Chondrocyte (in vitro differentiated cells): Measurements from ENCODE around the gene RIMS4. TPM values are rescaled to one million over a fixed set of nuclear protein-coding genes. Genes with fewer than 3 reads are reported as not detected.

Source experiments
- DNase-seq: peaks from one replicate; pipeline ENCODE4 v3.0.0; 2021; ENCODE audit warnings: mixed read lengths, low spot score
- H3K27ac Mint-ChIP-seq: one replicate; pipeline ENCODE4 v1.8.0; 2021; ENCODE audit warnings: mild to moderate bottlenecking, moderate library complexity, mixed read lengths; ENCODE audit not compliant: unreplicated experiment
- H3K27me3 Mint-ChIP-seq: 2 replicates; pipeline ENCODE4 v1.8.0; 2021; ENCODE audit warnings: low read depth, mixed read lengths
- H3K36me3 Mint-ChIP-seq: 2 replicates; pipeline ENCODE4 v1.8.0; 2021; ENCODE audit warnings: low read depth, mixed read lengths
- H3K4me1 Mint-ChIP-seq: 2 replicates; pipeline ENCODE4 v1.8.0; 2021; ENCODE audit warnings: low read depth, mild to moderate bottlenecking, mixed read lengths
- H3K4me3 Mint-ChIP-seq: one replicate; pipeline ENCODE4 v1.8.0; 2021; ENCODE audit warnings: mild to moderate bottlenecking, moderate library complexity, mixed read lengths; ENCODE audit not compliant: unreplicated experiment
- H3K9me3 Mint-ChIP-seq: 2 replicates; pipeline ENCODE4 v1.8.0; 2021; ENCODE audit warnings: low read depth, mixed read lengths
- total RNA-seq: library from RNA; stranded (reverse); gene quantifications from 3 replicates; pipeline ENCODE4 v1.2.1, GENCODE V29; 2021
- TF ChIP-seq, protein P1 (sequence below): fragments of 200-600 bp; sonication (generic); IDR thresholded peaks from 2 replicates; pipeline ENCODE4 v1.5.0; 2021; ENCODE audit warnings: antibody characterized with exemption, mild to moderate bottlenecking, moderate library complexity

RIMS4 gene
- total RNA-seq, 1 donor from 2014 or later: 2.1 TPM

GRCh38 chr20:44725837-44726236 lies 84.5 kb downstream of the RIMS4 start:
- Mint-ChIP-seq H3K27me3 (no peaks in the 10 kb centered on the region), H3K9me3 (no peaks in the 10 kb centered on the region), H3K36me3 (no peaks in the 10 kb centered on the region), H3K27ac (no peak overlapping the region), H3K4me1 (peaks cover 47% of the 10 kb centered on the region), H3K4me3 (no peak overlapping the region)
- TF ChIP-seq, protein P1, sequence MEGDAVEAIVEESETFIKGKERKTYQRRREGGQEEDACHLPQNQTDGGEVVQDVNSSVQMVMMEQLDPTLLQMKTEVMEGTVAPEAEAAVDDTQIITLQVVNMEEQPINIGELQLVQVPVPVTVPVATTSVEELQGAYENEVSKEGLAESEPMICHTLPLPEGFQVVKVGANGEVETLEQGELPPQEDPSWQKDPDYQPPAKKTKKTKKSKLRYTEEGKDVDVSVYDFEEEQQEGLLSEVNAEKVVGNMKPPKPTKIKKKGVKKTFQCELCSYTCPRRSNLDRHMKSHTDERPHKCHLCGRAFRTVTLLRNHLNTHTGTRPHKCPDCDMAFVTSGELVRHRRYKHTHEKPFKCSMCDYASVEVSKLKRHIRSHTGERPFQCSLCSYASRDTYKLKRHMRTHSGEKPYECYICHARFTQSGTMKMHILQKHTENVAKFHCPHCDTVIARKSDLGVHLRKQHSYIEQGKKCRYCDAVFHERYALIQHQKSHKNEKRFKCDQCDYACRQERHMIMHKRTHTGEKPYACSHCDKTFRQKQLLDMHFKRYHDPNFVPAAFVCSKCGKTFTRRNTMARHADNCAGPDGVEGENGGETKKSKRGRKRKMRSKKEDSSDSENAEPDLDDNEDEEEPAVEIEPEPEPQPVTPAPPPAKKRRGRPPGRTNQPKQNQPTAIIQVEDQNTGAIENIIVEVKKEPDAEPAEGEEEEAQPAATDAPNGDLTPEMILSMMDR: no peak
- peak; percentile 6 for DNase-seq

DNA sequence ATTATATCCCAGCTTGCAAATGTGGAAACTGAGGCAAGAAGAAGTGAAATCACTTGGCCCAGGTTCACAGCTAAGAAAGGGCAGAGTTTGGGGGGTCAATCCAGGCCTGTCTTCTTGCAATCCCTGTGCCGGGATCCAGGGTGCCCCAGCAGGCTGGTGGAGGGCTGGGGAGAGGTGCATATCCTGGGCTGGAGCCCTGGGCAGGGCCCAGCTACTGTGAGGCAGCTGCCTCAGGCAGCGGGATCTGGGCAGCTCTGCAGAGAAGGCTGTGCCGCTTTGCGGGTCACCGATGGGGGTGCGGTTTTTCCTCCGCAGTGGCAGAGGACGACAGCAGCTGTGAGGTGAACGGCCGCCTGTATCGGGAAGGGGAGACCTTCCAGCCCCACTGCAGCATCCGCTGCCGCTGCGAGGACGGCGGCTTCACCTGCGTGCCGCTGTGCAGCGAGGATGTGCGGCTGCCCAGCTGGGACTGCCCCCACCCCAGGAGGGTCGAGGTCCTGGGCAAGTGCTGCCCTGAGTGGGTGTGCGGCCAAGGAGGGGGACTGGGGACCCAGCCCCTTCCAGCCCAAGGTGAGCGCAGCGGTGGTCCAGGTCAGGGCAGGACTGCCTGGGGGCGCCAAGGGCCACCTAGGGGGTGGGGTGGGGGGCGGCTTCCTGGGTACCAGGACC lies 85.8 kb downstream of the RIMS4 start:
- Mint-ChIP-seq H3K27me3 (no peaks in the 10 kb centered on the region), H3K4me3 (no peak overlapping the region), H3K27ac (no peak overlapping the region), H3K9me3 (no peaks in the 10 kb centered on the region), H3K4me1 (peaks cover 44% of the 10 kb centered on the region), H3K36me3 (no peaks in the 10 kb centered on the region)
- TF ChIP-seq, protein P1: no peak
- DNase-seq: no peak

GRCh38 chr20:44723798-44724362 lies 86.5 kb downstream of the RIMS4 start:
- H3K27ac Mint-ChIP-seq: no peak overlapping the region
- no peak for DNase-seq
- H3K36me3 Mint-ChIP-seq: no peaks in the 10 kb centered on the region
- TF ChIP-seq, protein P1: no peak
- H3K4me3 Mint-ChIP-seq: no peak overlapping the region
- peaks cover 37% of the 10 kb centered on the region for H3K4me1 Mint-ChIP-seq
- no peaks in the 10 kb centered on the region for H3K9me3 Mint-ChIP-seq
- no peaks in the 10 kb centered on the region for H3K27me3 Mint-ChIP-seq

- no peaks in the 10 kb centered on the region for H3K27me3 Mint-ChIP-seq
- no peak overlapping the region for H3K4me3 Mint-ChIP-seq
- DNase-seq: peak; percentile 35
- no peaks in the 10 kb centered on the region for H3K36me3 Mint-ChIP-seq
- H3K4me1 Mint-ChIP-seq: peaks cover 32% of the 10 kb centered on the region
- H3K27ac Mint-ChIP-seq: no peak overlapping the region
- H3K9me3 Mint-ChIP-seq: no peaks in the 10 kb centered on the region
- TF ChIP-seq, protein P1: no peak
Observed at GRCh38 chr20:44723391-44723790, 87.0 kb downstream of the RIMS4 start.

- H3K27me3 Mint-ChIP-seq: no peaks in the 10 kb centered on the region
- H3K4me1 Mint-ChIP-seq: peaks cover 28% of the 10 kb centered on the region
- no peaks in the 10 kb centered on the region for H3K9me3 Mint-ChIP-seq
- H3K27ac Mint-ChIP-seq: peak overlapping the region; percentile 23
- TF ChIP-seq, protein P1: no peak
- H3K4me3 Mint-ChIP-seq: no peak overlapping the region
- H3K36me3 Mint-ChIP-seq: no peaks in the 10 kb centered on the region
- DNase-seq: no peak
Observed at GRCh38 chr20:44722990-44723389, 87.4 kb downstream of the RIMS4 start.
